Jurkat, Clone E6-1 (cell line): ENCODE results near the gene THNSL1. TPM values are rescaled to one million over a fixed set of nuclear protein-coding genes. Genes with fewer than 3 reads are reported as not detected.
"Not testable (repeated sequence)": the region's sequence is repeated elsewhere in the genome, so short reads cannot be mapped to it uniquely, and the experiment has no call there.

ENCODE experiments used
- DNase-seq: peaks from one replicate; pipeline ENCODE4 v3.0.0-alpha.2; 2011; ENCODE audit warnings: low read depth, low spot score
- H3K4me3 ChIP-seq: 2 replicates; pipeline ENCODE4 v1.5.1; 2011; ENCODE audit warnings: mild to moderate bottlenecking, low read length, control low read depth, moderate library complexity
- polyA plus RNA-seq: library from polyadenylated mRNA; unstranded; fragments of >200 nt; gene quantifications from one replicate; pipeline ENCODE4 v1.2.1, GENCODE V29; 2012; ENCODE audit warnings: missing spikeins; ENCODE audit not compliant: insufficient read length, insufficient read depth

THNSL1 gene
- 8.7 TPM for polyA plus RNA-seq

- DNase-seq: peak; percentile 97
- H3K4me3 ChIP-seq: peak within 1 kb of the TSS; percentile 74
These were observed at the start of gene THNSL1 for GRCh38 chr10:25016376-25017153. TSS of gene THNSL1 (plus strand) at chr10:25016612. CDS start at chr10:25023224, 6,612 bp downstream.

- no peak overlapping the region for H3K4me3 ChIP-seq
- no peak for DNase-seq
These were observed 49.4 kb upstream of the THNSL1 start for GRCh38 chr10:24966962-24967481.

- no peak for DNase-seq
- H3K4me3 ChIP-seq: no peak overlapping the region
These were observed 48.1 kb upstream of the THNSL1 start for GRCh38 chr10:24968349-24968748.

- not testable (repeated sequence) for H3K4me3 ChIP-seq, DNase-seq
These were observed 47.5 kb upstream of the THNSL1 start for GRCh38 chr10:24968951-24969350.

GRCh38 chr10:24969841-24970281 is 46.6 kb upstream of the THNSL1 start:
- DNase-seq: no peak
- no peak overlapping the region for H3K4me3 ChIP-seq

GRCh38 chr10:24971374-24971773 is 45.0 kb upstream of the THNSL1 start:
- no peak for DNase-seq
- H3K4me3 ChIP-seq: no peak overlapping the region

GRCh38 chr10:24973163-24973562 is 43.2 kb upstream of the THNSL1 start:
- no peak for DNase-seq
- H3K4me3 ChIP-seq: no peak overlapping the region

GRCh38 chr10:24974976-24975375 is 41.4 kb upstream of the THNSL1 start:
- no peak overlapping the region for H3K4me3 ChIP-seq
- DNase-seq: no peak

- H3K4me3 ChIP-seq: no peak overlapping the region
- DNase-seq: no peak
These were observed 36.7 kb upstream of the THNSL1 start for GRCh38 chr10:24979685-24980084.

GRCh38 chr10:24981161-24981710 is 35.2 kb upstream of the THNSL1 start:
- no peak for DNase-seq
- H3K4me3 ChIP-seq: no peak overlapping the region

GRCh38 chr10:24982319-24983112 is 33.9 kb upstream of the THNSL1 start:
- DNase-seq: peak; percentile 28
- H3K4me3 ChIP-seq: no peak overlapping the region

GRCh38 chr10:24983130-24983529 is 33.3 kb upstream of the THNSL1 start:
- H3K4me3 ChIP-seq: no peak overlapping the region
- no peak for DNase-seq

GRCh38 chr10:24983946-24984345 is 32.5 kb upstream of the THNSL1 start:
- H3K4me3 ChIP-seq: no peak overlapping the region
- no peak for DNase-seq

GRCh38 chr10:24984906-24985305 is 31.5 kb upstream of the THNSL1 start:
- no peak for DNase-seq
- no peak overlapping the region for H3K4me3 ChIP-seq

- no peak for DNase-seq
- H3K4me3 ChIP-seq: no peak overlapping the region
These were observed 27.4 kb upstream of the THNSL1 start for GRCh38 chr10:24988831-24989640.

GRCh38 chr10:24989867-24990266 is 26.5 kb upstream of the THNSL1 start:
- no peak for DNase-seq
- no peak overlapping the region for H3K4me3 ChIP-seq

- no peak for DNase-seq
- H3K4me3 ChIP-seq: no peak overlapping the region
These were observed 25.1 kb upstream of the THNSL1 start for GRCh38 chr10:24991298-24991697.

- no peak for DNase-seq
- H3K4me3 ChIP-seq: no peak overlapping the region
These were observed 23.8 kb upstream of the THNSL1 start for GRCh38 chr10:24992512-24993133.
